Measurements from ENCODE around the gene NEK2. TPM values are rescaled to one million over a fixed set of nuclear protein-coding genes. Genes with fewer than 3 reads are reported as not detected.
A peak's percentile ranks its signal among the peaks of the same experiment; 100 is the strongest.
"Not testable (repeated sequence)": the region's sequence is repeated elsewhere in the genome, so short reads cannot be mapped to it uniquely, and the experiment has no call there.

The NEK2 gene
- 3.9 TPM for total RNA-seq (ENCODE audit: unreplicated experiment)
- long read RNA-seq, partial matches to known transcripts: 0 of 5 reads
- long read RNA-seq, other reads (novel, unspliced or antisense): 1 of 5 reads

DNA sequence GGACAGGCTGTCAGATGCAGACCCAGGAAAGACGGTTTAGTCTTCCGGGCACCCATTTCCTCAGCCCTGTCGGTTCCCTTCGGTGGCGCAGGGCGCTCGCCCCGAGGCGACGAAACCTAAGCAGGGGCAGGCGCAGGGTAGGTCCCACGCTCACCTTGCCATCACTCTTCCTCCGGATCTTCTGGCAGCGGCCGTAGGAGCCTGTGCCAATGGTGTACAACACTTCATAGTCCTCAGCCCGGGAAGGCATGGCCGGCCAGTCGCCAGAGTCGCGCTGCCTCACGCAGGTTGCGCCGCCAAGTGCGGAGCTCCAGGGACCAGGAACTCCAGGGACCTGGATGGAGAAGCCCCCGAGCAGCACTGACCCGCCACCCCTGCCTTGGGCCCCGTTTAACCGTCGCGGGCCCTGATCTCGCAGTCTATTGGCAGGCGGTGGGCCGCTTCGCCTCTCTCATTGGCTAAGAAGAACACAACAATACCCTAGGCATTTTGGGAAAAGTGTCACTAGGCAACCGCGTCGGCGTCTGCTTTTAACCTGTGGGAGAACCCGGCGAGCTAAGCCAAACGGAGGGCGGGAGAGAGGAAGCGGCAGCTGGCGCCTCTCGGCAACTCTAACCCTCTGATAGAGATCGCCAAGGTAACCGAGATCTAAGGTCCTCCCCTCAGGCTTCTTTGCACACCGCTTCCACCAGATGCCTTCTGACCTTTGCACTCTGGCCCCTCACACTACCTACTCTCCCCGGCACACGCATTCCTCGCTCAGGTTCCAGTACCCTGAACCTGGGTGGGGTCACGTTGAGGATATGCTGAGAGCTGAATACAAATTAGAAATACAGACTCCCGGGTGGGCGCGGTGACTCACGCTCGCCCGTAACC lies at the start of gene NEK2:
Gene NEK2, minus strand, starts transcription at position 392 of the 876 bp plus-strand sequence. Its CDS starts 142 bp downstream, at position 250.
- H3K36me3 Mint-ChIP-seq (ENCODE audit: low read depth, unreplicated experiment): no peaks in the 10 kb centered on the region
- no peaks in the 10 kb centered on the region for H3K9me3 Mint-ChIP-seq (ENCODE audit: unreplicated experiment)
- peak within 1 kb of the TSS; percentile 93 for H3K4me3 Mint-ChIP-seq (ENCODE audit: unreplicated experiment)
- peaks cover 1% of the 10 kb centered on the region for H3K27me3 Mint-ChIP-seq (ENCODE audit: unreplicated experiment)
- H3K4me1 Mint-ChIP-seq (ENCODE audit: unreplicated experiment): peaks cover under 1% of the 10 kb centered on the region
- peak; percentile 89 for DNase-seq (ENCODE audit: low spot score)
- TF ChIP-seq, protein P1, sequence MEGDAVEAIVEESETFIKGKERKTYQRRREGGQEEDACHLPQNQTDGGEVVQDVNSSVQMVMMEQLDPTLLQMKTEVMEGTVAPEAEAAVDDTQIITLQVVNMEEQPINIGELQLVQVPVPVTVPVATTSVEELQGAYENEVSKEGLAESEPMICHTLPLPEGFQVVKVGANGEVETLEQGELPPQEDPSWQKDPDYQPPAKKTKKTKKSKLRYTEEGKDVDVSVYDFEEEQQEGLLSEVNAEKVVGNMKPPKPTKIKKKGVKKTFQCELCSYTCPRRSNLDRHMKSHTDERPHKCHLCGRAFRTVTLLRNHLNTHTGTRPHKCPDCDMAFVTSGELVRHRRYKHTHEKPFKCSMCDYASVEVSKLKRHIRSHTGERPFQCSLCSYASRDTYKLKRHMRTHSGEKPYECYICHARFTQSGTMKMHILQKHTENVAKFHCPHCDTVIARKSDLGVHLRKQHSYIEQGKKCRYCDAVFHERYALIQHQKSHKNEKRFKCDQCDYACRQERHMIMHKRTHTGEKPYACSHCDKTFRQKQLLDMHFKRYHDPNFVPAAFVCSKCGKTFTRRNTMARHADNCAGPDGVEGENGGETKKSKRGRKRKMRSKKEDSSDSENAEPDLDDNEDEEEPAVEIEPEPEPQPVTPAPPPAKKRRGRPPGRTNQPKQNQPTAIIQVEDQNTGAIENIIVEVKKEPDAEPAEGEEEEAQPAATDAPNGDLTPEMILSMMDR (IDR thresholded peaks at IDR 0.05; ENCODE audit: unreplicated experiment): no peak
- peak within 1 kb of the TSS; percentile 85 for H3K27ac Mint-ChIP-seq (ENCODE audit: unreplicated experiment)

DNA sequence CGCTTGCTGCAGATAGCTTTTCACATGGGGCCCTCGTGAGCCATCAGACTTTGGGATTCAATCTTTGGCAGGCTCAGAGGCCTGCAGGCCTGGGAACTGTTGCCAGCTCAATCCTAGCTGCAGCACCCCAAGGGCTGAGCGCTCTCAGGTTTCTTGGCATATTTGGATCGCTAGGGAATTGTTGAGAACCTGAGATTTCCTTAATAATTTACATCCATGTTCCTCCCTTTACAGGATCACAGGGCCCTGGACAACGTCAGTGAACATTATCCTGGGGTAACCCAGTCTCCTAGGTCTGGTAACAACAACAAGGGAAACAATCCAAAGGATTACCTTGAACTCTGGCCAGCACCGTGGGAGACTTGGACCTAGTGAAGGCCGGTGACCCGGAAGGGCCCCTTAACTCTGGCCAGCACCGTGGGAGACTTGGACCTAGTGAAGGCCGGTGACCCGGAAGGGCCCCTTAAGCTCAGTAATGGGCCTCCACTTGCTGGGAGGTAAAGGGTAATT lies 49.3 kb upstream of the NEK2 start:
- TF ChIP-seq, protein P1 (IDR thresholded peaks at IDR 0.05; ENCODE audit: unreplicated experiment): no peak
- H3K4me3 Mint-ChIP-seq (ENCODE audit: unreplicated experiment): no peak overlapping the region
- no peak overlapping the region for H3K27ac Mint-ChIP-seq (ENCODE audit: unreplicated experiment)
- H3K4me1 Mint-ChIP-seq (ENCODE audit: unreplicated experiment): no peaks in the 10 kb centered on the region
- H3K27me3 Mint-ChIP-seq (ENCODE audit: unreplicated experiment): peaks cover 7% of the 10 kb centered on the region
- H3K36me3 Mint-ChIP-seq (ENCODE audit: low read depth, unreplicated experiment): no peaks in the 10 kb centered on the region
- DNase-seq (ENCODE audit: low spot score): no peak
- H3K9me3 Mint-ChIP-seq (ENCODE audit: unreplicated experiment): no peaks in the 10 kb centered on the region

DNA sequence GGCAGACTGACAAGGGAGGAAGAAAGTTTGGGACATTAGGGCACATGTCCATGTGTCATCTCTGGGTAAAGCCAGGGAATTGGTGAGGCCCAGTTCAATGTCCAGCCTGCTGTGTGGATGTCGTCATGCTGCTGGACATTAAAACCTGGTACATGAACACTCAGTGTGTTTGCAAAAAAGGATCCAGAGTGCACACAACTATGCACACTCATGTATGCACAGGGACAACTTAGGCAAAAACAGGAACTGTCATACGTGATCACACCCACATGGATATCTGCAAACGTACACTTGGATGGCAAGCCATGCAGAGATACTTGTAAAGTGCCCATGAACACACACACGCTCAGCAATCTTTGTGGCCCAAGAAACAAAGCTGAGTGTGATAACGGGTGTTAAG lies 47.9 kb upstream of the NEK2 start:
- DNase-seq (ENCODE audit: low spot score): no peak
- TF ChIP-seq, protein P1 (IDR thresholded peaks at IDR 0.05; ENCODE audit: unreplicated experiment): no peak
- Mint-ChIP-seq H3K4me1 (ENCODE audit: unreplicated experiment) (no peaks in the 10 kb centered on the region), H3K4me3 (ENCODE audit: unreplicated experiment) (no peak overlapping the region), H3K27me3 (ENCODE audit: unreplicated experiment) (peaks cover 5% of the 10 kb centered on the region), H3K9me3 (ENCODE audit: unreplicated experiment) (no peaks in the 10 kb centered on the region), H3K27ac (ENCODE audit: unreplicated experiment) (no peak overlapping the region), H3K36me3 (ENCODE audit: low read depth, unreplicated experiment) (no peaks in the 10 kb centered on the region)

DNA sequence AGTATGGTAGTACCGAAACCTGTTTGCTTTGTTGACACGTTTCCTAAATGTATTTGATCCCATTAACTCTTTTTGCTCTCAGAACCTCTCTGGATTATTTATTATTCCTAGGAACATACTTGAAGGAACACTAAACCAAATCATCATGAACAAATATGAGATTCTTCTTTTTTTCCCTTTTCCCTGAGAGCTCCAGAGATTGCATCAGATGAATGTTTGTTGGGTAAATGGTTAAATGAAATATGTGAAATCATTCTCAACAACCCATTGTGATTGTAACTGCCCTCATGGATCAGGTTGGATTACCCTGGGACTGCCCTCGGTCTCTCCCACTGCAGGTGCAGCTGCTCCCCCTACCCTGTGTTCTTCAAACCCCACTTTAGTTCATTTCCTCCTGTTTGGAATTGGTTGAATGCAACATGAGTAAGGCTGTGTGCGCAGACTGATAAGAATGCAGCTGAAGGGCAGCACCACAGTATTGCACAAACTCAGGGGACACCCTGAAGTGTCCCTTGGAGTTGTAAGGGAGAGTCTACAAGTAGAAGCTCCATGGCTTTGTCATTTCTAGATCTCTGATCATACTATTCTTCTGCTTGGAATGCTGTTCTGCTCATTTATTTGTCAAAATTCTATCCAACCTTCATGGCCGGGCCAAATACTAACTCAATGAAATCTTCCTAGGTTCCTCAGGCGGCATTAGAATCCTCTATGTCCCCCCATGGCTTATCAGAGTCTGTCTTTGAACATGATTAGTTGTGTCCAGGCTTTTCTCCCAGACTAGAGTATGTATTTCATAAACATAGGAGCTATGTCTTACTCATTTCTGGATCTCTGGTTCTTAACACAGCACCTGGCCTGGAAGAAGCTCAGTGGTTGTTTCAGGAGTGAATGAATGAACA lies 47.1 kb upstream of the NEK2 start:
- Mint-ChIP-seq H3K4me3 (ENCODE audit: unreplicated experiment) (no peak overlapping the region), H3K27me3 (ENCODE audit: unreplicated experiment) (peaks cover 5% of the 10 kb centered on the region), H3K4me1 (ENCODE audit: unreplicated experiment) (no peaks in the 10 kb centered on the region), H3K36me3 (ENCODE audit: low read depth, unreplicated experiment) (no peaks in the 10 kb centered on the region), H3K27ac (ENCODE audit: unreplicated experiment) (no peak overlapping the region), H3K9me3 (ENCODE audit: unreplicated experiment) (no peaks in the 10 kb centered on the region)
- TF ChIP-seq, protein P1 (IDR thresholded peaks at IDR 0.05; ENCODE audit: unreplicated experiment): no peak
- DNase-seq (ENCODE audit: low spot score): no peak

DNA sequence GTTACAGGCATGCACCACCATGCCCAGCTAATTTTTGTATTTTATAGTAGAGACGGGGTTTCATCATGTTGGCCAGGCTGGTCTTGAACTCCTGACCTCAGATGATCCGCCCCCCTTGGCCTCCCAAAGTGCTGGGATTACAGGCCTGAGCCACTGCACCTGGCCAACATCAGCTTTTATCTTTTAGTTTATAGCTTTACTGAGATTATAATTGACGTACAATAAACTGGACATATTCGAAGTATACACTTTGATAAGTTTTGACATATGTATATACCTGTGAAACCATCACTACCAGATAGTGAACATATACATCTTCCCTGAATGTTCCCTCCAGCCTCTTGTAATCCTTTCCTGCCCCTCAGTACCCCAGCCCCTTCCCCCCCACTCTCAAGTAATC lies 41.1 kb upstream of the NEK2 start:
- H3K27me3 Mint-ChIP-seq (ENCODE audit: unreplicated experiment); DNase-seq (ENCODE audit: low spot score); H3K36me3 Mint-ChIP-seq (ENCODE audit: low read depth, unreplicated experiment); H3K27ac Mint-ChIP-seq (ENCODE audit: unreplicated experiment); H3K4me1 Mint-ChIP-seq (ENCODE audit: unreplicated experiment); H3K9me3 Mint-ChIP-seq (ENCODE audit: unreplicated experiment); H3K4me3 Mint-ChIP-seq (ENCODE audit: unreplicated experiment): not testable (repeated sequence)

Data from endothelial cell (in vitro differentiated cells).